Psoas muscle (tissue), 8 donors: ENCODE results near the gene RAB32. TPM values are rescaled to one million over a fixed set of nuclear protein-coding genes. Genes with fewer than 3 reads are reported as not detected.
A peak's percentile ranks its signal among the peaks of the same experiment; 100 is the strongest.

ENCODE experiments used
- ATAC-seq, 4 donors: fragments of 200-7000 bp; cut with Tn5 transposase; one replicate each; pipeline ENCODE4 v1.9.1; 2020; ENCODE audit warnings: moderate library complexity in 3 of 4, mild to moderate bottlenecking in 2 of 4
- DNase-seq, 2 donors: peaks; one replicate each; pipeline ENCODE4 v3.0.0-alpha.2; 2020
- H3K27ac ChIP-seq: fragments of 200-600 bp; one replicate; pipeline ENCODE4 v1.8.0; 2022
- H3K27me3 ChIP-seq, 3 donors: fragments of 200-600 bp in 1 of 3; one replicate each; pipeline versions ENCODE4 v1.6.1 to v1.8.0; 2013 to 2022; ENCODE audit warnings: low read length in 2 of 3, mild to moderate bottlenecking in 2 of 3, moderate library complexity in 1 of 3; ENCODE audit not compliant: insufficient read depth in 3 of 3
- H3K36me3 ChIP-seq, 2 donors: fragments of 200-600 bp in 1 of 2; one replicate each; pipeline versions ENCODE4 v1.6.1 to v1.8.0; 2013 to 2022; ENCODE audit warnings: low read depth in 1 of 2, mild to moderate bottlenecking in 1 of 2, moderate library complexity in 1 of 2; ENCODE audit not compliant: insufficient read depth in 1 of 2
- H3K4me1 ChIP-seq: fragments of 200-600 bp; one replicate; pipeline ENCODE4 v1.8.0; 2022
- H3K4me3 ChIP-seq: fragments of 200-600 bp; one replicate; pipeline ENCODE4 v1.8.0; 2022; ENCODE audit warnings: mild to moderate bottlenecking
- H3K9me3 ChIP-seq: fragments of 200-600 bp; one replicate; pipeline ENCODE4 v1.8.0; 2022
- WGBS, 3 donors: extraction: QIAGEN DNeasy Blood & Tissue Kit; methylation state at CpG; one replicate each; pipeline versions ENCODE4 v1.1.6 to v1.1.7; 2013; 5-methylcytosine and 5-hydroxymethylcytosine counted together
- intact Hi-C, 2 donors: fragments of 100-400 bp; cut with DNase I; formaldehyde crosslinking; loops; one replicate each; pipeline versions ENCODE4 v1.11.0 to v1.14.2; 2022
- polyA plus RNA-seq, 3 donors: library from polyadenylated mRNA; stranded (reverse); fragments of 200-250 nt; gene quantifications; one replicate each; pipeline ENCODE4 v1.2.3, GENCODE V29; 2013
- total RNA-seq, 4 donors: library from RNA; stranded (reverse); fragmentation: NEBNext Ultra II Directional in 2 of 4; extraction: Animal tissue kit (Norgen Biotek cat#: 25700) in 2 of 4; gene quantifications; one replicate each; pipeline versions ENCODE4 v1.2.1 to v1.2.4, GENCODE V29; 2021 to 2023
- TF ChIP-seq, protein P1 (sequence below): fragments of 200-600 bp; IDR thresholded peaks from one replicate; pipeline ENCODE4 v1.8.0; 2022; ENCODE audit warnings: antibody characterized with exemption
- donor health status: healthy with polysubstance abuse.
- donor health status: DM: no; HTN: no; CAD: no; lungs with moderate emphysema.
- donor health status: Bipolar disorder and iron deficiency.
- donor health status: healthy.
- donor health status: DM: yes; HTN: yes; CAD: no.
- donor health status: DM: no; HTN: no; CAD: no.
- donor health status: DM: no; HTN: no; CAD: no.
- donor health status: DM: yes; HTN: yes; CAD: no.

The RAB32 gene
- total and polyA plus RNA-seq, 7 donors = 2.2 to 4.6 (median 3.0) TPM

DNA sequence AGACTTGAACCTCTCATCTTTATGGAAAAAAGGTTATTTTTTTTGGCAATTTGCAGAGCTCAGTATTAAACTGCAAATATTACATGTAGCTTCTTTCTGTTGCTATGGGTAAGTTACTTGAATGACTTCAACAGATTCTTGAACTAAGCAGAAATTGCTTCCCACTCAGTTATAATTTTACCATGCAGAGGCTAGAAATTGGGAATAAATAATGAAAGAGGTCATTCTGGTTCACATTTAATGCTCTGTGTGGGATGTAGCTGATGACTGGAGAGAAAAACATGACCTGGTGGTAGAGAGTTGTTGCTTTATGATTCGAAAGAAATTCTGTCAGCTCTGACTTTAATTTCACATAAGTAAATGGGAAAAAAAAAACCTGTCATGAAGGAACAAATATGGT lies 38.3 kb downstream of the RAB32 start:
- no peak overlapping the region for H3K27ac ChIP-seq

DNA sequence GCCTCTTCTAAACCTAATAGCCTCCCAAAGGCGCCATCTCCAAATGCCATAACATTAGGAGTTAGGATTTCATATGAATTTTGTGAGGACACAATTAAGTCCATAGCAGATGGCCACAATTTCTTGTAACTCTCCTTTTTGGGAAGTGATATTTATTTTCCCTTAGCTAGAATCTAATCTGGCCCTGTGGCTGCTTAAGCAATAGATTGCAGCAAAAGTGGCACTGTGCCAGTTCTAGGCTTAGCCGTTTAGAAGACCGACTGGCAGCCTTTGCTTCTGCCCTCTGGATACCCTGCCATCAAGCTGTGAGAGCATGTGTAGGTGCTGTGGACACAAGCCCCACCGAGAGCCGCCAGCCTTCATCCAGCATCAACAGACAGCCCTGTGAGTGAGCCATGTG lies 39.2 kb downstream of the RAB32 start:
- Histone ChIP-seq H3K9me3 (no peaks in the 10 kb centered on the region), H3K36me3 (no peaks in the 10 kb centered on the region), H3K27me3 (no peaks in the 10 kb centered on the region), H3K4me3 (no peak overlapping the region), H3K4me1 (no peaks in the 10 kb centered on the region), H3K27ac (no peak overlapping the region)
- peak in 1 of 2 donors; percentile 16 for DNase-seq
- intact Hi-C loops = no loop called here
- TF ChIP-seq, protein P1, sequence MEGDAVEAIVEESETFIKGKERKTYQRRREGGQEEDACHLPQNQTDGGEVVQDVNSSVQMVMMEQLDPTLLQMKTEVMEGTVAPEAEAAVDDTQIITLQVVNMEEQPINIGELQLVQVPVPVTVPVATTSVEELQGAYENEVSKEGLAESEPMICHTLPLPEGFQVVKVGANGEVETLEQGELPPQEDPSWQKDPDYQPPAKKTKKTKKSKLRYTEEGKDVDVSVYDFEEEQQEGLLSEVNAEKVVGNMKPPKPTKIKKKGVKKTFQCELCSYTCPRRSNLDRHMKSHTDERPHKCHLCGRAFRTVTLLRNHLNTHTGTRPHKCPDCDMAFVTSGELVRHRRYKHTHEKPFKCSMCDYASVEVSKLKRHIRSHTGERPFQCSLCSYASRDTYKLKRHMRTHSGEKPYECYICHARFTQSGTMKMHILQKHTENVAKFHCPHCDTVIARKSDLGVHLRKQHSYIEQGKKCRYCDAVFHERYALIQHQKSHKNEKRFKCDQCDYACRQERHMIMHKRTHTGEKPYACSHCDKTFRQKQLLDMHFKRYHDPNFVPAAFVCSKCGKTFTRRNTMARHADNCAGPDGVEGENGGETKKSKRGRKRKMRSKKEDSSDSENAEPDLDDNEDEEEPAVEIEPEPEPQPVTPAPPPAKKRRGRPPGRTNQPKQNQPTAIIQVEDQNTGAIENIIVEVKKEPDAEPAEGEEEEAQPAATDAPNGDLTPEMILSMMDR = no peak
- no peak for ATAC-seq
- WGBS, 3 donors = 44 to 56% (median 52%) methylated on average over 5 of the region's 5 CpGs

More for the DNA sequence above, 38.3 kb downstream of the RAB32 start:
- DNase-seq (no peak), ATAC-seq (no peak)
- H3K4me1 ChIP-seq = no peaks in the 10 kb centered on the region
- no peak overlapping the region for H3K4me3 ChIP-seq
- TF ChIP-seq, protein P1 = no peak
- no peaks in the 10 kb centered on the region for H3K27me3 ChIP-seq
- intact Hi-C loops = no loop called here
- no peaks in the 10 kb centered on the region for H3K9me3 ChIP-seq
- 41 to 64% (median 50%) methylated on average over 1 of the region's 1 CpG for WGBS, 3 donors
- H3K36me3 ChIP-seq = no peaks in the 10 kb centered on the region

DNA sequence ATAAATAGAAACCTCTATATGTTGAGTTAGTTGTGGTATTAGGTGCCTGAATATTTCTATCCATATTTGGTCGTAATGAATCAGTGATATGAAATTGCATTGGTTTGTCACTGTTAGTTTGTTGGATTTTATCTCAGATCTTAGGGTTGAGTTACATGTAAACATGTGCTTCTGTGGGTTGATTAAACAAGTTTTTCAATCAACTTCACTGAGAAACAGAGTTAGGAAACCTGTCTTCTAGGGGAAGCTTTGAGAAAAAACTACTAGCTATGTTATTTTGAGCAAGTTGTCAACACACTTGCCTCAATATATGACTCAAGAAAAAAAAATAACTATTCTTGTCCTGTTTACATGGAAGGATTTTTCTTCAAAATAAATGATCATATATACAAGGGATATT lies 40.3 kb downstream of the RAB32 start:
- H3K36me3 ChIP-seq = no peaks in the 10 kb centered on the region
- H3K4me3 ChIP-seq = no peak overlapping the region
- no peaks in the 10 kb centered on the region for H3K4me1 ChIP-seq
- H3K9me3 ChIP-seq = no peaks in the 10 kb centered on the region
- TF ChIP-seq, protein P1 = no peak
- WGBS, 3 donors = 75 to 78% (median 77%) methylated on average over 1 of the region's 1 CpG
- DNase-seq (no peak), ATAC-seq (no peak)
- no peak overlapping the region for H3K27ac ChIP-seq
- H3K27me3 ChIP-seq = no peaks in the 10 kb centered on the region
- intact Hi-C loops = no loop called here

DNA sequence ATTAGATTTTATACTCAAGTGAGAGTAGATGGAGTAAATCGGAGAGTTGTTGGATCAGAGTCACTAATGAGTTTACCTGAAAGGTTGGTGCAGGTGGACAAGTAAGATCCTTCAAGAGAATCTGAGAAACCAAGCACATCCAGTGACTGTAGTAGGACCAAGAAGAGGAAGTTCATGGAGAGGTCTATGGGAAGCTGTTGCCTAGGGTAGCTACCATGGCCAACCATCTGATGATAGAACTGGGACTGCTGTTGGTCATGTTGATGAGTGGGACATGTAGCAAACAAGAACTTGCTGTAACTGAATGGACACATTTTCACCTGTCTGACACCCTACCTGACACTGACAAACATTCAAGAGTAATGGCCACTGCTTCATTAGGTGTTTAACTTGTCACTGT lies 43.8 kb downstream of the RAB32 start:
- H3K4me3 ChIP-seq = no peak overlapping the region
- H3K27ac ChIP-seq = no peak overlapping the region
- H3K4me1 ChIP-seq = no peaks in the 10 kb centered on the region
- H3K27me3 ChIP-seq = no peaks in the 10 kb centered on the region
- no peaks in the 10 kb centered on the region for H3K36me3 ChIP-seq
- no peaks in the 10 kb centered on the region for H3K9me3 ChIP-seq
- TF ChIP-seq, protein P1 = no peak
- ATAC-seq (no peak), DNase-seq (no peak)
- intact Hi-C loops = no loop called here
- WGBS, 3 donors = 0% methylated on average over 1 of the region's 1 CpG

DNA sequence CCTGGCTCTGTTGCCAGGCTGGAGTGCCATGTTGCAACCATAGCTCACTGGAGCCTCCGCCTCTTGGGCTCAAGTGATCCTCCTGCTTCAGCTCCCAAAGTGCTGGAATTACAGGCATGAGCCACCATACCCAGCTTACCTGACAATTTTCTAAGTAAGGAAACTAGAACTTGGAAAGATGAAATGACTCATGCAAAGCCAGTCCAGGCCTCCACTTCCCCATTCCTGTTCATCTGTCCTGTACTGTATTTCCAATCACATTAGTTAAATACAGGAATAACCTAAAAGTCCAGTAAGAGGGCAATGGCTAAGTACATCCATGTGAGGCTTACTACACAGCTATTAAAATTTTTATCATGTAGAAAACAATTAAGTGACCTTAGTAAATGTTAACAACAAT lies 46.9 kb downstream of the RAB32 start:
- TF ChIP-seq, protein P1 = no peak
- no peaks in the 10 kb centered on the region for H3K27me3 ChIP-seq
- H3K36me3 ChIP-seq = no peaks in the 10 kb centered on the region
- intact Hi-C loops = no loop called here
- no peak overlapping the region for H3K4me3 ChIP-seq
- no peaks in the 10 kb centered on the region for H3K4me1 ChIP-seq
- no peak for DNase-seq
- no peaks in the 10 kb centered on the region for H3K9me3 ChIP-seq
- WGBS, 3 donors = 92 to 100% (median 94%) methylated on average over 1 of the region's 1 CpG
- ATAC-seq = no peak
- H3K27ac ChIP-seq = no peak overlapping the region
